ENCODE results near the gene PHF19. TPM values are rescaled to one million over a fixed set of nuclear protein-coding genes. Genes with fewer than 3 reads are reported as not detected.

PHF19 gene
- total RNA-seq, 1 experiment from 2014 or later: 39.0 TPM

DNA sequence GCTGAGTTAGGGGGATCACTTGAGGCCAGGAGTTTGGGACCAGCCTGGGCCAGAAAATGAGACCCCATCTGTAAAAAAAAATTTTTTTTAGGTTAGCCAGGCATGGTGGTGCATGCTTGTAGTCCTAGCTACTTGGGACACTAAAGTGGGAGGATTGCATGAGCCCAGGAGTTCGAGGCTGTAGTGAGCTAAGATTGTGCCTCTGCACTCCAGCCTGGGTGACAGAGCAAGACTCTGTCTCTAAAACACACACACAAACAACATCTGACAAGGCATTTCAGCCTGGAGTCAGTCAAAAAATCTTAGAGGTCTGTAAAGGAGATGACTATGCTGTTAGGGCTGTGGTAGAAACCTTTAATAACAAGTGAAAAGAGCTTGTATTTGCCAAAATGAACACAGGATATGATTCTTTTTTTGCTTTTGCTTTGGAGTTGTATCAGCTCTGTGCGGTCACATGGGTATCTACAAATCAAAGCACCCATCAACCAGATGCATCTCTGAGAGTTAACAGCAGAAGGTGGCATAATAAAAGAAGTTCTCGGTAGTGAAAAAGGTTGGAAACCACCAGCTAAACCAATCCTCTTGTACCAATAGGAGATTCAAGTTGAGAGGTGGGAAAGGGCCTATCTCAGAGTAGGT lies 30.6 kb downstream of the PHF19 start:
- no peak for ATAC-seq
- no peak for DNase-seq (ENCODE audit: low spot score)
- TF ChIP-seq ELF4 (CRISPR knock-in tag; IDR thresholded peaks at IDR 0.05; ENCODE audit: low read depth) (no peak), ETV6 (CRISPR knock-in tag; IDR thresholded peaks at IDR 0.05) (no peak), ZNF317 (CRISPR knock-in tag; IDR thresholded peaks at IDR 0.05; ENCODE audit: borderline replicate concordance, low read depth) (no peak), MXD4 (CRISPR knock-in tag; IDR thresholded peaks at IDR 0.05; ENCODE audit: borderline replicate concordance) (no peak)
- TF ChIP-seq, protein P1, sequence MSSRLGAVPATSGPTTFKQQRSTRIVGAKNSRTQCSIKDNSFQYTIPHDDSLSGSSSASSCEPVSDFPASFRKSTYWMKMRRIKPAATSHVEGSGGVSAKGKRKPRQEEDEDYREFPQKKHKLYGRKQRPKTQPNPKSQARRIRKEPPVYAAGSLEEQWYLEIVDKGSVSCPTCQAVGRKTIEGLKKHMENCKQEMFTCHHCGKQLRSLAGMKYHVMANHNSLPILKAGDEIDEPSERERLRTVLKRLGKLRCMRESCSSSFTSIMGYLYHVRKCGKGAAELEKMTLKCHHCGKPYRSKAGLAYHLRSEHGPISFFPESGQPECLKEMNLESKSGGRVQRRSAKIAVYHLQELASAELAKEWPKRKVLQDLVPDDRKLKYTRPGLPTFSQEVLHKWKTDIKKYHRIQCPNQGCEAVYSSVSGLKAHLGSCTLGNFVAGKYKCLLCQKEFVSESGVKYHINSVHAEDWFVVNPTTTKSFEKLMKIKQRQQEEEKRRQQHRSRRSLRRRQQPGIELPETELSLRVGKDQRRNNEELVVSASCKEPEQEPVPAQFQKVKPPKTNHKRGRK (CRISPR knock-in tag; IDR thresholded peaks at IDR 0.05; ENCODE audit: borderline replicate concordance): no peak
- TF ChIP-seq, protein P2, sequence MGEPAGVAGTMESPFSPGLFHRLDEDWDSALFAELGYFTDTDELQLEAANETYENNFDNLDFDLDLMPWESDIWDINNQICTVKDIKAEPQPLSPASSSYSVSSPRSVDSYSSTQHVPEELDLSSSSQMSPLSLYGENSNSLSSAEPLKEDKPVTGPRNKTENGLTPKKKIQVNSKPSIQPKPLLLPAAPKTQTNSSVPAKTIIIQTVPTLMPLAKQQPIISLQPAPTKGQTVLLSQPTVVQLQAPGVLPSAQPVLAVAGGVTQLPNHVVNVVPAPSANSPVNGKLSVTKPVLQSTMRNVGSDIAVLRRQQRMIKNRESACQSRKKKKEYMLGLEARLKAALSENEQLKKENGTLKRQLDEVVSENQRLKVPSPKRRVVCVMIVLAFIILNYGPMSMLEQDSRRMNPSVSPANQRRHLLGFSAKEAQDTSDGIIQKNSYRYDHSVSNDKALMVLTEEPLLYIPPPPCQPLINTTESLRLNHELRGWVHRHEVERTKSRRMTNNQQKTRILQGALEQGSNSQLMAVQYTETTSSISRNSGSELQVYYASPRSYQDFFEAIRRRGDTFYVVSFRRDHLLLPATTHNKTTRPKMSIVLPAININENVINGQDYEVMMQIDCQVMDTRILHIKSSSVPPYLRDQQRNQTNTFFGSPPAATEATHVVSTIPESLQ (CRISPR knock-in tag; IDR thresholded peaks at IDR 0.05): no peak
- no peak overlapping the region for H3K4me3 Mint-ChIP-seq
- ChIA-PET CTCF (interaction anchor here (1.0 to 1.1 kb wide), 2 partner anchors 18 to 214 kb away, joined by 3 read pairs; no protein-coding TSS in a partner anchor), POLR2A (no interaction called here)
- H3K27me3 Mint-ChIP-seq (ENCODE audit: low read depth): no peaks in the 10 kb centered on the region
- H3K4me1 Mint-ChIP-seq: peaks cover 34% of the 10 kb centered on the region
- peaks cover 18% of the 10 kb centered on the region for H3K36me3 Mint-ChIP-seq
- H3K9me3 Mint-ChIP-seq: no peaks in the 10 kb centered on the region
- no peak overlapping the region; the same call in none of the 2 replicates for H3K27ac Mint-ChIP-seq

GRCh38 chr9:120845255-120845654 lies 31.7 kb downstream of the PHF19 start:
- CTCF ChIA-PET: no interaction called here
- no peak for TF ChIP-seq PREB (CRISPR knock-in tag; IDR thresholded peaks at IDR 0.05; ENCODE audit: borderline replicate concordance)
- TF ChIP-seq, protein P3, sequence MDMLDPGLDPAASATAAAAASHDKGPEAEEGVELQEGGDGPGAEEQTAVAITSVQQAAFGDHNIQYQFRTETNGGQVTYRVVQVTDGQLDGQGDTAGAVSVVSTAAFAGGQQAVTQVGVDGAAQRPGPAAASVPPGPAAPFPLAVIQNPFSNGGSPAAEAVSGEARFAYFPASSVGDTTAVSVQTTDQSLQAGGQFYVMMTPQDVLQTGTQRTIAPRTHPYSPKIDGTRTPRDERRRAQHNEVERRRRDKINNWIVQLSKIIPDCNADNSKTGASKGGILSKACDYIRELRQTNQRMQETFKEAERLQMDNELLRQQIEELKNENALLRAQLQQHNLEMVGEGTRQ (CRISPR knock-in tag; IDR thresholded peaks at IDR 0.05): no peak
- TF ChIP-seq, protein P4, sequence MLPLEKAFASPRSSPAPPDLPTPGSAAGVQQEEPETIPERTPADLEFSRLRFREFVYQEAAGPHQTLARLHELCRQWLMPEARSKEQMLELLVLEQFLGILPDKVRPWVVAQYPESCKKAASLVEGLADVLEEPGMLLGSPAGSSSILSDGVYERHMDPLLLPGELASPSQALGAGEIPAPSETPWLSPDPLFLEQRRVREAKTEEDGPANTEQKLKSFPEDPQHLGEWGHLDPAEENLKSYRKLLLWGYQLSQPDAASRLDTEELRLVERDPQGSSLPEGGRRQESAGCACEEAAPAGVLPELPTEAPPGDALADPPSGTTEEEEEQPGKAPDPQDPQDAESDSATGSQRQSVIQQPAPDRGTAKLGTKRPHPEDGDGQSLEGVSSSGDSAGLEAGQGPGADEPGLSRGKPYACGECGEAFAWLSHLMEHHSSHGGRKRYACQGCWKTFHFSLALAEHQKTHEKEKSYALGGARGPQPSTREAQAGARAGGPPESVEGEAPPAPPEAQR (CRISPR knock-in tag; IDR thresholded peaks at IDR 0.05): no peak
- TF ChIP-seq, protein P5, sequence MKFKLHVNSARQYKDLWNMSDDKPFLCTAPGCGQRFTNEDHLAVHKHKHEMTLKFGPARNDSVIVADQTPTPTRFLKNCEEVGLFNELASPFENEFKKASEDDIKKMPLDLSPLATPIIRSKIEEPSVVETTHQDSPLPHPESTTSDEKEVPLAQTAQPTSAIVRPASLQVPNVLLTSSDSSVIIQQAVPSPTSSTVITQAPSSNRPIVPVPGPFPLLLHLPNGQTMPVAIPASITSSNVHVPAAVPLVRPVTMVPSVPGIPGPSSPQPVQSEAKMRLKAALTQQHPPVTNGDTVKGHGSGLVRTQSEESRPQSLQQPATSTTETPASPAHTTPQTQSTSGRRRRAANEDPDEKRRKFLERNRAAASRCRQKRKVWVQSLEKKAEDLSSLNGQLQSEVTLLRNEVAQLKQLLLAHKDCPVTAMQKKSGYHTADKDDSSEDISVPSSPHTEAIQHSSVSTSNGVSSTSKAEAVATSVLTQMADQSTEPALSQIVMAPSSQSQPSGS (CRISPR knock-in tag; IDR thresholded peaks at IDR 0.05; ENCODE audit: borderline replicate concordance, low read depth): no peak
- TF ChIP-seq, protein P6, sequence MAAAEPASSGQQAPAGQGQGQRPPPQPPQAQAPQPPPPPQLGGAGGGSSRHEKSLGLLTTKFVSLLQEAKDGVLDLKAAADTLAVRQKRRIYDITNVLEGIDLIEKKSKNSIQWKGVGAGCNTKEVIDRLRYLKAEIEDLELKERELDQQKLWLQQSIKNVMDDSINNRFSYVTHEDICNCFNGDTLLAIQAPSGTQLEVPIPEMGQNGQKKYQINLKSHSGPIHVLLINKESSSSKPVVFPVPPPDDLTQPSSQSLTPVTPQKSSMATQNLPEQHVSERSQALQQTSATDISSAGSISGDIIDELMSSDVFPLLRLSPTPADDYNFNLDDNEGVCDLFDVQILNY (CRISPR knock-in tag; IDR thresholded peaks at IDR 0.05): no peak
- peaks cover 18% of the 10 kb centered on the region for H3K36me3 Mint-ChIP-seq
- H3K9me3 Mint-ChIP-seq: no peaks in the 10 kb centered on the region
- peaks cover 31% of the 10 kb centered on the region for H3K4me1 Mint-ChIP-seq
- H3K27me3 Mint-ChIP-seq (ENCODE audit: low read depth): no peaks in the 10 kb centered on the region
- POLR2A ChIA-PET: no interaction called here
- no peak for DNase-seq (ENCODE audit: low spot score)
- no peak for ATAC-seq
- no peak overlapping the region for H3K27ac Mint-ChIP-seq
- no peak overlapping the region for H3K4me3 Mint-ChIP-seq
